HG03469 (cell line): ENCODE results near the gene JMJD1C.
A peak's percentile ranks its signal among the peaks of the same experiment; 100 is the strongest.

Experiments
- ATAC-seq: cut with Tn5 transposase; IDR thresholded peaks from one replicate; pipeline ENCODE4 v1.9.1; 2021; ENCODE audit warnings: mild to moderate bottlenecking, moderate library complexity, moderate number of reproducible peaks; ENCODE audit not compliant: unreplicated experiment

JMJD1C gene

GRCh38 chr10:63146503-63146902 is 319.3 kb downstream of the JMJD1C start:
- no peak for ATAC-seq

- ATAC-seq = peak; percentile 74
These were observed 320.0 kb downstream of the JMJD1C start for GRCh38 chr10:63145782-63146181.

GRCh38 chr10:63143987-63144386 is 321.8 kb downstream of the JMJD1C start:
- no peak for ATAC-seq

GRCh38 chr10:63142136-63142535 is 323.6 kb downstream of the JMJD1C start:
- no peak for ATAC-seq

- ATAC-seq = no peak
These were observed 325.7 kb downstream of the JMJD1C start for GRCh38 chr10:63140077-63140476.

- ATAC-seq = no peak
These were observed 328.5 kb downstream of the JMJD1C start for GRCh38 chr10:63137306-63137705.

GRCh38 chr10:63133821-63134557 is 331.8 kb downstream of the JMJD1C start:
- ATAC-seq = no peak

GRCh38 chr10:63133056-63133820 is 332.5 kb downstream of the JMJD1C start, which contains the start of gene NRBF2:
Gene NRBF2, plus strand, starts transcription at chr10:63133328. Its CDS starts 143 bp downstream, at chr10:63133471.
- ATAC-seq = peak; percentile 95

GRCh38 chr10:63132651-63133055 is 333.1 kb downstream of the JMJD1C start:
- no peak for ATAC-seq

GRCh38 chr10:63129888-63130287 is 335.9 kb downstream of the JMJD1C start:
- ATAC-seq = no peak

- no peak for ATAC-seq
These were observed 337.3 kb downstream of the JMJD1C start for GRCh38 chr10:63128443-63128842.

GRCh38 chr10:63125459-63125858 is 340.3 kb downstream of the JMJD1C start:
- no peak for ATAC-seq

- no peak for ATAC-seq
These were observed 341.9 kb downstream of the JMJD1C start for GRCh38 chr10:63123727-63124362.

GRCh38 chr10:63120554-63120953 is 345.2 kb downstream of the JMJD1C start:
- no peak for ATAC-seq

GRCh38 chr10:63119041-63119440 is 346.7 kb downstream of the JMJD1C start:
- ATAC-seq = no peak
